GM18951 (cell line): ENCODE results near the gene PXN.

Source experiments
- POLR2A ChIP-seq: IDR thresholded peaks from 4 replicates; pipeline ENCODE4 v1.6.1; 2011; ENCODE audit warnings: mild to moderate bottlenecking; ENCODE audit not compliant: insufficient read length, insufficient read depth; ENCODE audit errors: extremely low read depth
- in situ Hi-C: fragments of 300-500 bp; cut with MboI; formaldehyde crosslinking; loops from one replicate; pipeline ENCODE4 v1.12.0; 2022; ENCODE audit warnings: low sequenced_read_pairs, mixed read lengths, inconsistent platforms; ENCODE audit not compliant: unreplicated experiment

PXN gene

GRCh38 chr12:120276734-120277133 is 11.2 kb upstream of the PXN start:
- in situ Hi-C loops = no loop called here
- no peak for TF ChIP-seq POLR2A

DNA sequence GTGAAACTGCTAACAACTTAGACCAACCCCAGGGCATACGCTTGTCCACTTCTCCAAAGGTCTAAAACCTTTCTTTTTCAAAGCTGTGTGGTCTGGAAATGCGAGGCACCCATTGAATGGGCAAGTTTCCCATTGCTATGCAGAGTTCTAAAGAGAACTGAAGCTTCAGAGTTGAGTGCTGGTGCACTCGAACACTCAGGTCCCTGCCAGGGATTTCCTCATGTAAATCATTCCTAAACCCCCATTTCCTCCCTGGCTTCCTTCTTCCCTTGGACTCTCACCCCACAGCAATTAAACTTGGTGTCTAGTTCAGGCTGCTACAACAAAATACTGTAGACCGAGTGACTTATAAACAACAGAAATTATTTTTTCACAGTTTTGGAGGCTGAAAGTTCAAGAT is 2.2 kb upstream of the PXN start:
- TF ChIP-seq POLR2A = no peak
- in situ Hi-C loops = loop anchor here (5.0 kb wide), 1 partner anchor 35 kb away; no protein-coding TSS in a partner anchor

- in situ Hi-C loops = loop anchor here (5.0 kb wide), 1 partner anchor 34 kb away; no protein-coding TSS in a partner anchor
- TF ChIP-seq POLR2A = no peak
Measured at GRCh38 chr12:120266180-120266870, 795 bp upstream of the PXN start.

GRCh38 chr12:120264904-120265472 is 542 bp downstream of the PXN start:
- in situ Hi-C loops = loop anchor here (5.0 kb wide), 1 partner anchor 33 kb away; no protein-coding TSS in a partner anchor
- no peak for TF ChIP-seq POLR2A

GRCh38 chr12:120264086-120264903 is 1.2 kb downstream of the PXN start:
- in situ Hi-C loops = no loop called here
- TF ChIP-seq POLR2A = no peak

DNA sequence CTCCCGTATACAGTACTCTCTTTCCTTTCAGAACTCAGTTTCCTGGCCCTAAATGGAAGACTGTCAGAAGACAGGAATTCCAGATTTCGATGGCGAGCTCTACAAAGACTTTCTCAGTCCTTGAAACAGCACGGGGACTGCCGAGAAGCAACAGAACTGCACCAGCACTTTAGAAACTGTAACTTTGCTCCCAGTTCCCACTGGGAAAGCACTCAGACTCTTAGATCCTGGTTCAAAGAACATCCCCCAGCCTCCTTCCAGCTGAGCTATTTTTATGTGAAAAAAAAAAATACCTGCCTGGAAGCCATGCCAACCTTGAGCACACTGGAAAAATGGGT is 1.8 kb downstream of the PXN start:
- no peak for TF ChIP-seq POLR2A
- in situ Hi-C loops = no loop called here

DNA sequence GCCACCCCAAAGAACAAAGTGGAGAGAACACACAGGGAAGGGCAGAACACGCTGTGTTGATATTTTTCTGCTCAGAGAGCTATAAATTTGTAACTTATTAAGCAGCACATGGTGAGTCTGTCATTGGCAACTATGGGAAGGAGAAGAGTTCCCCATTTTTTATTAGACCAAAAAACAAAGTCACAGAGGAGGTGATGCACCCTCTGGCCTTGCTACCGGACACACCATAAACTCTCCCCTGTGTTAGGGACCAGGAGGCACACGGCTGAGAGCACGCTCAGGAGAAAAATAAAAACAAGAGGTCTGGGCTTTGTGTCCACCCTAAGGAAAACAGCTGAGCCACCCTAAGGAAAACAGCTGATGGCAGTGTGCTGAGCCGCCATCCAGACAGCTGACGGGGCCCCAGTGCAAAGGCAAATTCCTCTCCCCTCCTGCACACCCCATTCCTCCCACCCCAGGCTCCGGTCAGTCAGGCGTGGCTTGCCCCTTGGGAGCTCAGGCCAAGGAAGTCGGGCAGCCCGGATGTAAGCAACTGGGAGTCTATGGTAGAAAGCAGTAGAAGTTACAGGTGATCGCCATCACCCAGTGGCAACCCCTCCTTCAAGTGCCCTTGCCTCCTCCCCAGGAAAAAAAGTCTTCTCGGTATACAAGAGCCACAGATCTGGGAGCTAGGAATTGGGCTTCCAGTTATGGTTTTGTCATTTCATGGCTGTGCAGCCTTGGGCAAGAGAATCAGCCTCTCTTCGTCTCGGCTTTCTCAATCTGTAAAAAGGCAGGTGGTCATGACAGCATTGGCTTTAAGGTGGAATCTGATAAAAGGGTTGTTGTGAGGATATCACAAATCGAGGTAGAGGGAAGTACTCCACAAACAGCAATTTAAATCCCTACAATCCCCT is 2.4 kb downstream of the PXN start:
- TF ChIP-seq POLR2A = no peak
- in situ Hi-C loops = no loop called here

DNA sequence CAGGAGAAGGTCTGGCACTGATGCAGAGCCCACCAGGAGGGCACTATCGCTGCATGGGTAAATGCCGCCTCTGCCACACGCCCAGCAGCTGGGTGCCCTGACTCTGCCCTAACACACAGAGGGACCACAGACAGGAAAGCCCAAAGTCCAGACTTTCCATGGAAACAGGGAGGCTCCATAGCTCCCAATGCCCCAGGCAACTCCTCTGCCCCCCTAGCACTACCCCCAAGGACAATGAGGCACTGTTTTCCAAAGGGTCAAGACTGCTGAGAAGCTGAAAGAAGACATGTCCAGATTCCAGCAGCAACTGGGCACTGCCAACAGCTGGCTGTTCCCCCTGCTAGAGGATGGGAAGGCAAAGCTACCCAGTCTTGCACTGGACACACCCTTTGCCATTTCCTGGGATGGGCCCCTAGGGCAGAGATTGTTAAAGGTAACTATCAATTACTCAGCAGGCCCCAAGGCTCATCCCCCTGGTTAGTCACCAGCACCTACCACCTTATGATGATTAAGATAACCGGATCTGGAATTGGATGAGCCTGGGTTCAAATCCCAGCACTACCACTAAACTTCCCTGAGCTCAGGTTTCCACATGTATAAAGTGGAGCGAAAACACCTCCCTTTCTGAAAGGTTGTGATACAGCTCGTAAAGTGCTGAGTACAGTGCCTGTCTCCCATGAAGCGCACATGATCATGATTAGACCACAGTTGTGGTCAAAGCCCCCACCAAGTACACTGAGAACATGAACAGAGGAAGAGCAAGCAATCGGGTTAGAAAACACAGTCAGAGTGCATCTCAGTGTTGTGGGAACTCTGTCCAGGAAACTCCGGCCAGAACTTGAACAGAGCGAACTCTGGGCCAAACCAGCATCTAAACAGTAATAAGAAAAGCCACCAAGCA is 3.3 kb downstream of the PXN start:
- no peak for TF ChIP-seq POLR2A

DNA sequence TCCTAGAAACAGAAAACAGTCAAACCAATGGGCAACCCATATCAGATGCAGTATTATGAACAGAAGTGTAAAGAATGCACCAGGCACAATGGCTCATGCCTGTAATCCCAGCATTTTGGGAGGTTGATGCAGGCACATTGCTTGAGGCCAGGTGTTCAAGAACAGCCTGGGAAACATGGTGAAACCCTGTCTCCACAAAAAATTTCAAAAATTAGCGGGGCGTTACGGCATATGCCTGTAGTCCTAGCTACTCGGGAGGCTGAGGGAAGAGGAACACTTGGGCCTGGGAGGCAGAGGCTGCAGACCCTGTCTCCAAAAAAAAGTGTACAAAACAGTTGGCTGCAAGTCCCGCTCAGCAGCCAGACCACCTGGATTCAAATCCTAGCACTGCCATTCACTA is 4.9 kb downstream of the PXN start:
- TF ChIP-seq POLR2A = no peak
- in situ Hi-C loops = no loop called here

More for the DNA sequence above, 3.3 kb downstream of the PXN start:
- in situ Hi-C loops = no loop called here

DNA sequence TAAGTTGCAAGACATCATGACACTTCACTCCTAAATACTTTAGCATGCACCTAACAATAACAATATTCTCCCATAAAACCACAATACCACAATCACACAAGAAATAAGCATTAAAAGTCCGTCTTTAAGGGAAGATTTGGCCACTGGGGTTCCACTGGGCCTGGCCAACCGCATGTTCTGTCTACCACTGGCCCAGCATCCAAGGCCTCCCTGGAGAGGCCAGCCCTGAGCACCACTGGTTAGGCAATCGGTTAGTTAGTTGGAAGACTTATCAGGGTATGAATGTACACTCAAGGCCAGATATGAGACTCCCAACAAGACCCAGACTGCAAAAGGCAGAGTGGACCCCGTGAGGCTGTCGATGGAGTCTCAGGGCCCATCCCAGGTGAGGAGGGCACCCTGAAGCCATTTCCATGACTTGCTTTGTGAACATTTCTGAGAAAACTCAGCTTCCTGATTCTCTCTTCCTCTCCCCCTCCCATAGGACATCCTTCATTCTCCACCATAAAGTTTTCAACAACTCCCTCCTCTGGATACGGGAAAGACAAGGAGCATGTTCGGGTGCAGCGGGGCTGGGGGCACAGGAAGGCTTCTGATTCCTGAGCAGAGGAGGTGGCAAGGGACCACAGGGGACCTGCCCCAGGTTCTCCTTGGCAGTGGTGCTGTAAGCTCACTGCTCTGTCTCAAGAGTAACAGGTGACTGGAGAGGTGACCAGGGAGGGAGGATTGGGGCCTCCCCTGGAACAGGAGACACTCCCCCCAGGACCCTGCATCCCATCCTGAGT is 5.9 kb downstream of the PXN start:
- no peak for TF ChIP-seq POLR2A
- in situ Hi-C loops = no loop called here

- in situ Hi-C loops = no loop called here
Measured at GRCh38 chr12:120258323-120258896, 7.1 kb downstream of the PXN start.

More at GRCh38 chr12:120258323-120258896, 7.1 kb downstream of the PXN start:
- TF ChIP-seq POLR2A = no peak
